GM21515 (cell line): ENCODE results near the gene MCF2L.

Experiments used
- ATAC-seq: cut with Tn5 transposase; IDR thresholded peaks from one replicate; pipeline ENCODE4 v1.9.1; 2021; ENCODE audit not compliant: unreplicated experiment

MCF2L gene

GRCh38 chr13:113013878-113014751 lies 45.1 kb downstream of the MCF2L start:
- ATAC-seq: no peak

- ATAC-seq: no peak
These were observed 46.0 kb downstream of the MCF2L start for GRCh38 chr13:113014752-113015745.

- ATAC-seq: no peak
These were observed 47.0 kb downstream of the MCF2L start for GRCh38 chr13:113015826-113016525.

- no peak for ATAC-seq
These were observed 47.7 kb downstream of the MCF2L start for GRCh38 chr13:113016526-113017295.

- no peak for ATAC-seq
These were observed 48.6 kb downstream of the MCF2L start for GRCh38 chr13:113017506-113018215.

- no peak for ATAC-seq
These were observed 49.9 kb downstream of the MCF2L start for GRCh38 chr13:113018676-113019465.

- no peak for ATAC-seq
These were observed 51.5 kb downstream of the MCF2L start for GRCh38 chr13:113020323-113021080.

- no peak for ATAC-seq
These were observed 52.4 kb downstream of the MCF2L start for GRCh38 chr13:113021391-113021790.

GRCh38 chr13:113021811-113022210 lies 52.8 kb downstream of the MCF2L start:
- ATAC-seq: no peak

GRCh38 chr13:113022391-113022744 lies 53.4 kb downstream of the MCF2L start:
- no peak for ATAC-seq

GRCh38 chr13:113022745-113023574 lies 53.9 kb downstream of the MCF2L start:
- no peak for ATAC-seq

GRCh38 chr13:113023694-113024430 lies 54.8 kb downstream of the MCF2L start:
- no peak for ATAC-seq

- ATAC-seq: no peak
These were observed 55.5 kb downstream of the MCF2L start for GRCh38 chr13:113024466-113024865.

- no peak for ATAC-seq
These were observed 57.4 kb downstream of the MCF2L start for GRCh38 chr13:113026391-113026910.

GRCh38 chr13:113027095-113027494 lies 58.1 kb downstream of the MCF2L start:
- ATAC-seq: no peak

GRCh38 chr13:113027566-113027965 lies 58.6 kb downstream of the MCF2L start:
- ATAC-seq: no peak
